Stomach smooth muscle (tissue), 2 donors: ENCODE results near the gene COL24A1.
"Not testable (repeated sequence)": the region's sequence is repeated elsewhere in the genome, so short reads cannot be mapped to it uniquely, and the experiment has no call there.

ENCODE experiments used
- H3K27ac ChIP-seq: one replicate; pipeline ENCODE4 v1.7.0; 2013; ENCODE audit warnings: mild to moderate bottlenecking, low read length, inconsistent platforms
- H3K27me3 ChIP-seq, 2 donors: one replicate each; pipeline ENCODE4 v1.7.0; 2013; ENCODE audit warnings: low read length in 2 of 2; ENCODE audit not compliant: insufficient read depth in 2 of 2, control insufficient read depth in 1 of 2
- H3K36me3 ChIP-seq, 2 donors: one replicate each; pipeline ENCODE4 v1.7.0; 2013; ENCODE audit warnings: low read length in 2 of 2; ENCODE audit not compliant: control insufficient read depth in 2 of 2, insufficient read depth in 2 of 2
- H3K4me1 ChIP-seq: one replicate; pipeline ENCODE4 v1.7.0; 2013; ENCODE audit warnings: low read length; ENCODE audit not compliant: control insufficient read depth, insufficient read depth
- H3K4me3 ChIP-seq, 2 donors: one replicate each; pipeline ENCODE4 v1.7.0; 2013; ENCODE audit warnings: low read length in 2 of 2
- H3K9ac ChIP-seq, 2 donors: one replicate each; pipeline ENCODE4 v1.7.0; 2013; ENCODE audit warnings: low read length in 2 of 2, mild to moderate bottlenecking in 1 of 2
- H3K9me3 ChIP-seq, 2 donors: one replicate each; pipeline ENCODE4 v1.7.0; 2013; ENCODE audit warnings: low read length in 2 of 2; ENCODE audit not compliant: control insufficient read depth in 2 of 2
- donor health status: healthy.
- donor health status: Pancreatic carcinoma.

The COL24A1 gene

GRCh38 chr1:85850238-85850637 lies 306.3 kb downstream of the COL24A1 start:
- H3K9ac ChIP-seq, result no peak overlapping the region
- no peaks in the 10 kb centered on the region for H3K27me3 ChIP-seq
- H3K9me3 ChIP-seq, result no peaks in the 10 kb centered on the region
- H3K27ac ChIP-seq, result no peak overlapping the region
- H3K4me1 ChIP-seq, result no peaks in the 10 kb centered on the region
- H3K4me3 ChIP-seq, result no peak overlapping the region
- H3K36me3 ChIP-seq, result no peaks in the 10 kb centered on the region

GRCh38 chr1:85849660-85850059 lies 306.9 kb downstream of the COL24A1 start:
- Histone ChIP-seq H3K4me1 (no peaks in the 10 kb centered on the region), H3K27ac (no peak overlapping the region), H3K9me3 (no peaks in the 10 kb centered on the region), H3K36me3 (no peaks in the 10 kb centered on the region), H3K27me3 (no peaks in the 10 kb centered on the region), H3K9ac (no peak overlapping the region), H3K4me3 (no peak overlapping the region)

DNA sequence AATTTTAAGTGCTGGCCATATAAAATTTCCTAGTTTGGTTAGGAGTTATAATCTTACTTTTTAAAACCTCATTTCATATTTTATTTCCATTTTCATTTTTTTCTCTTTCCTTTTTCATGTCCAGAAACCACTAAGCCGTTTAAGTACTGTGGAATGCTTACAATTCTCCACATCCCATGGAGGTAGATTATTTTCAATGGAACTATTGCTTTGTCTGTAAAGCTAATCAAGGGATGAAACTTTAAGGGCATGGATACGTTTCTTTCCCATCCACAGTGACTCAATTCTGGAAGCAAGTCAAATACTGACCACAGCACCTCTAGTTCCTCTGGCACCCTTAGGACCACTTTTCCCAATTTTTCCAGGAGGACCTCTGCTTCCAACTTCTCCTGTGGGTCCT lies 309.2 kb downstream of the COL24A1 start:
- H3K27ac ChIP-seq, result no peak overlapping the region
- no peak overlapping the region for H3K9ac ChIP-seq
- no peaks in the 10 kb centered on the region for H3K9me3 ChIP-seq
- H3K36me3 ChIP-seq, result no peaks in the 10 kb centered on the region
- no peaks in the 10 kb centered on the region for H3K4me1 ChIP-seq
- H3K4me3 ChIP-seq, result no peak overlapping the region
- H3K27me3 ChIP-seq, result no peaks in the 10 kb centered on the region

GRCh38 chr1:85846706-85847105 lies 309.9 kb downstream of the COL24A1 start:
- no peak overlapping the region for H3K9ac ChIP-seq
- no peaks in the 10 kb centered on the region for H3K9me3 ChIP-seq
- no peak overlapping the region for H3K27ac ChIP-seq
- no peak overlapping the region for H3K4me3 ChIP-seq
- no peaks in the 10 kb centered on the region for H3K27me3 ChIP-seq
- no peaks in the 10 kb centered on the region for H3K4me1 ChIP-seq
- no peaks in the 10 kb centered on the region for H3K36me3 ChIP-seq

DNA sequence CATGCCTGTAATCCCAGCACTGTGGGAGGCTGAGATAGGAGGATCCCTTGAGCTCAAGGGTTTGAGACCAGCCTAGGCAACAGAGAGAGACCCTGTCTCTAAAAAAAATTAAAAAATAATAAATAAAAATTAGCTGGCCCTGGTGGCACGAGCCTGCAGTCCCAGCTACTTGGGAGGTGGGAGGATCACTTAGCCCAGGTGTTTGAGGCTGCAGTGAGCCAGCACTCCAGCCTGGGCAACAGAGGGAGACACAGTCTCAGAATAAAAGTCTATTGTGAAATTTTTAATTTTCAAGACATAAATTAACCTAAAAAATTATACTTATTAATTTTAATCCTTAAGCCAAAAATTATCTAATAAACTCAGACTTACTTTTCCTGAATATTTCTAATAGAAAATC lies 317.1 kb downstream of the COL24A1 start:
- Histone ChIP-seq H3K9me3 (no peaks in the 10 kb centered on the region), H3K4me3 (no peak overlapping the region), H3K27ac (no peak overlapping the region), H3K27me3 (no peaks in the 10 kb centered on the region), H3K36me3 (peaks cover 0 to 2% of the 10 kb centered on the region in 2 donors), H3K4me1 (no peaks in the 10 kb centered on the region), H3K9ac (no peak overlapping the region)

DNA sequence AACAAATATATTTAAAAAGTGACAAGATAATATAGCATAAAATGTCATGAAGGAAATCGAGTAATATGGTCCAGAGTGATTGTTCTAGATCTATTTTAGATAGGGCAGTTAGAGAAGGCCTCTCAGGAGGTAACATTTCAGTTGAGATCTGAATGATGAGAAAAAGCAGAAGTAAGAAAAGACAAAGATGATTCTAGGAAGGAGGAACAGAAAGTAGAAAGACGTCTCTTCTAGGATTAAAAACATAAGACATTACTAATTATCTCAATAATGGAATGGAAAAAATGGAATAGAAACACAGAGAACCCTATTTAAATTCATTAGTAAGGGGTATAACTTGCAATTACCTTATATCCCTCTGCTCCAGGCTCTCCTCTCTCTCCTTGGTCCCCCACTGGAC lies 318.3 kb downstream of the COL24A1 start:
- no peak overlapping the region for H3K27ac ChIP-seq
- H3K9me3 ChIP-seq, result no peaks in the 10 kb centered on the region
- no peaks in the 10 kb centered on the region for H3K27me3 ChIP-seq
- no peaks in the 10 kb centered on the region for H3K4me1 ChIP-seq
- no peak overlapping the region for H3K4me3 ChIP-seq
- no peak overlapping the region for H3K9ac ChIP-seq
- peaks cover 0 to 2% of the 10 kb centered on the region in 2 donors for H3K36me3 ChIP-seq

GRCh38 chr1:85836736-85837135 lies 319.8 kb downstream of the COL24A1 start:
- Histone ChIP-seq H3K9ac (no peak overlapping the region), H3K36me3 (peaks cover 0 to 2% of the 10 kb centered on the region in 2 donors), H3K4me1 (no peaks in the 10 kb centered on the region), H3K4me3 (no peak overlapping the region), H3K27me3 (no peaks in the 10 kb centered on the region), H3K9me3 (no peaks in the 10 kb centered on the region), H3K27ac (no peak overlapping the region)

DNA sequence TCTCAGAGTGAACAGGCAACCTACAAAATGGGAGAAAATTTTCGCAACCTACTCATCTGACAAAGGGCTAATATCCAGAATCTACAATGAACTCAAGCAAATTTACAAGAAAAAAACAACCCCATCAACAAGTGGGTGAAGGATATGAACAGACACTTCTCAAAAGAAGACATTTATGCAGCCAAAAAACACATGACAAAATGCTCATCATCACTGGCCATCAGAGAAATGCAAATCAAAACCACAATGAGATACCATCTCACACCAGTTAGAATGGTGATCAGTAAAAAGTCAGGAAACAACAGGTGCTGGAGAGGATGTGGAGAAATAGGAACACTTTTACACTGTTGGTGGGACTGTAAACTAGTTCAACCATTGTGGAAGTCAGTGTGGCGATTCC lies 323.4 kb downstream of the COL24A1 start:
- not testable (repeated sequence) for H3K4me3 ChIP-seq, H3K36me3 ChIP-seq, H3K9me3 ChIP-seq, H3K27ac ChIP-seq, H3K27me3 ChIP-seq, H3K9ac ChIP-seq, H3K4me1 ChIP-seq

DNA sequence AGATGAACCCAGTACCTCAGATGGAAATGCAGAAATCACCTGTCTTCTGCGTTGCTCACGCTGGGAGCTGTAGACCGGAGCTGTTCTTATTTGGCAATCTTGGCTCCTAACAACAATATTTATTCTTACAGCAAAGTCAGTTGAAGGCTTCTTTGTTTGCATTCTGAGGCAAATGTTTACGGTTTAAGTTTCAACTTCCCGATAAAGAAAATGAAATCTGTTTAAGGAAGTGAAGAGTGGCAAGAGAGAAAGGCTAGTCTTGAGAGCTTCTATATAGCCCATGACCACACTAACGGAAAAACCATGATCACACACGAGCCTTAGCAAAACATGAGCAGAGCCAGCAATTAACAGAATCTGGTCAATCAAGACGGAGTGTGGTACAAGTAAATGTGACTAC lies 325.7 kb downstream of the COL24A1 start:
- no peaks in the 10 kb centered on the region for H3K27me3 ChIP-seq
- H3K4me1 ChIP-seq, result no peaks in the 10 kb centered on the region
- H3K9me3 ChIP-seq, result no peaks in the 10 kb centered on the region
- no peak overlapping the region for H3K9ac ChIP-seq
- peaks cover 0 to 2% of the 10 kb centered on the region in 2 donors for H3K36me3 ChIP-seq
- no peak overlapping the region for H3K27ac ChIP-seq
- no peak overlapping the region for H3K4me3 ChIP-seq

- H3K4me3 ChIP-seq, result no peak overlapping the region
- H3K36me3 ChIP-seq, result no peaks in the 10 kb centered on the region
- no peak overlapping the region for H3K27ac ChIP-seq
- H3K9me3 ChIP-seq, result no peaks in the 10 kb centered on the region
- H3K9ac ChIP-seq, result no peak overlapping the region
- H3K4me1 ChIP-seq, result no peaks in the 10 kb centered on the region
- H3K27me3 ChIP-seq, result no peaks in the 10 kb centered on the region
Observed at GRCh38 chr1:85824066-85824840, 332.3 kb downstream of the COL24A1 start.

- Histone ChIP-seq H3K4me1 (no peaks in the 10 kb centered on the region), H3K9ac (no peak overlapping the region), H3K27me3 (no peaks in the 10 kb centered on the region), H3K36me3 (no peaks in the 10 kb centered on the region), H3K27ac (no peak overlapping the region), H3K4me3 (no peak overlapping the region), H3K9me3 (no peaks in the 10 kb centered on the region)
Observed at GRCh38 chr1:85822696-85823095, 333.9 kb downstream of the COL24A1 start.
